Testis (tissue), 2 donors: ENCODE measurements around the gene OR2D2.

ENCODE experiments used
- CTCF ChIP-seq, 3 experiments: fragments of 450-650 bp in 2 of 3; fragments of 200-600 bp in 1 of 3; sonication (generic) in 1 of 3; IDR thresholded peaks; one replicate each; pipeline ENCODE4 v1.5.1; 2016 to 2019; ENCODE audit warnings: antibody characterized with exemption in 3 of 3, mild to moderate bottlenecking in 2 of 3, moderate library complexity in 1 of 3
- POLR2A ChIP-seq: fragments of 450-650 bp; IDR thresholded peaks from one replicate; pipeline ENCODE4 v1.6.1; 2017; ENCODE audit warnings: antibody characterized with exemption, mild to moderate bottlenecking, moderate library complexity

GRCh38 chr11:6892400-6892799, at the start of gene OR2D2:
- TF ChIP-seq CTCF (IDR thresholded peaks at IDR 0.05): no peak
- TF ChIP-seq POLR2A: no peak
